Motor neuron (in vitro differentiated cells): ENCODE data around the gene MYL12B. TPM values are rescaled to one million over a fixed set of nuclear protein-coding genes. Genes with fewer than 3 reads are reported as not detected.

Experiments
- total RNA-seq, 8 experiments: library from RNA; unstranded; fragments of 300-600 nt; gene quantifications; 2 replicates each; pipeline versions ENCODE4 v1.2.3 to v1.2.4, GENCODE V29; 2022

Gene MYL12B
- total RNA-seq, 8 experiments from 2014 or later: 135 to 392 (median 170) TPM

Other genes with a start within 250 kb of the MYL12B start
- gene LPIN2, start 249.0 kb upstream of the MYL12B start, total RNA-seq: 10 to 100 TPM in 7 of 8 experiments, 1 to 10 TPM in 1; 9.6 to 33.4 (median 13.0) TPM
- 1 to 10 TPM in 5 of 8 experiments, under 1 TPM in 3; 0.42 to 4.4 (median 1.2) TPM for gene MYOM1, start 42.2 kb upstream of the MYL12B start, total RNA-seq
- gene MYL12A, start 14.3 kb upstream of the MYL12B start, total RNA-seq: 100 to 1,000 TPM in 4 of 8 experiments, 10 to 100 TPM in 4; 38.2 to 364 (median 145) TPM
- 100 to 1,000 TPM in 1 of 8 experiments, 10 to 100 TPM in 7; 22.8 to 106 (median 50.1) TPM for gene TGIF1, start 188.0 kb downstream of the MYL12B start, total RNA-seq